GM19035 (cell line): ENCODE data around the gene FBP2.

Source experiments
- ATAC-seq: cut with Tn5 transposase; IDR thresholded peaks from one replicate; pipeline ENCODE4 v1.9.1; 2021; ENCODE audit not compliant: unreplicated experiment

Gene FBP2

DNA sequence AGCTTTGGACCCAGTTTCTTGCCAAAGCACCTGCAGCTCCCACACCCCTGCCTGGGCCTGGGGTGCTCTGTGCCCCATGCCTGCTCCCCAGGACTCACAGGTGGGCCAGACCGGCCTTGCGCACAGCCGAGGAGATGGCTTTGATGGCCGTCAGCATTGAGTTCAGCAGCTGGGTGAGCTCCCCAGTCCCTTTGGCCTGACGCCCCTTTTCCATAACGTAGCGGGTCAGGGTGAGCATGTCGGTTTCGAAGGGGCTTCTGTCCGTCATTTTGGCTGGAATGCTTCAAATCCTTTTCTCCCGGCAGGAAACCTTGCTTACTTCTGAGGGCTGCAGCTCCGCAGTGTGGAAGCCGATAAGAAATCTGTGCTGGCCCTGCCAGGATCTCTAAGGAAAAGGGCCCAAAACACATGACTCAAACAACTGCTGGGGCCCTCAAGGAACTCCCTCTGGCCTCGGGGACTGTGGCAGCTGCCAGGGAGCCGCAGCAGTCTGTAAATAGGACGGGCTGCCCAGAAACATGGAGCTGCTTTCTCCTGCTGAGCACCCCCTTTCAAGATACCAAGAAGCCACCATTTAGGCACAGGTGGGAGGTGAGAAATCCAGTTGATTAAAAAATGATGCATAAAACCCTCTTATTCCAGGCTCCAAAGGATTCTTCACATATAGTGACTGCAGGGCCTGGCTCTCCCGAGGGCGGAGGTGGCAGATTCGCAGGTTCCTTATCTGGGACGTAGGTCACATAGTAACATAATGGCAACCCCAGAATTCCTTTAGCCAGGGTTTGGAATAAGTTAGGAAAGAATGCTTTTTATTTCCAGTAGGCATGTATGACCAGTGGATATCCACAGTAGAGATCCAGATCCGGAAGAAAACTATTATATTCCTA, at the start of gene FBP2:
FBP2 (minus strand) TSS at position 366 of the 887 bp plus-strand sequence; CDS start at position 268, 98 bp downstream.
- ATAC-seq, result no peak

GRCh38 chr9:94643176-94643575, 49.6 kb upstream of the FBP2 start:
- ATAC-seq, result no peak

DNA sequence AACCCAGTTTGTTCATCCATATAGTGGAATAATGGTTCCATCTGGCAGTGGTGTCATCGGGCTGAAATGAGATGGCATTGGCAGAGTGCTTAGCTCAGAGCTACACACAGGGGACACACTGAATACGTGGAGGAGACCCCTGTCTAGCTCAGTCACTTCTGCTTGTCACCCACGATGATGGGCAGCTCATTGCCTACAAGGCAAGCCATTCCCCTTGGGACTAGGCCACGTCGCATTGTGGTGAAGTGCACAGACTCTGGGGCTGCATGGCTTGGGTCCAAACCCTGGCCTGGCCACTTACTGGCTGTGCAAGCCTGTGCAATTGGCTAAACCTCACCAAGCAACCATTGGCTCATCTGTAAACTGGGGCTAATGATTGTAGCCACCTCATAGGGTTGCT, 48.9 kb upstream of the FBP2 start:
- ATAC-seq, result no peak

DNA sequence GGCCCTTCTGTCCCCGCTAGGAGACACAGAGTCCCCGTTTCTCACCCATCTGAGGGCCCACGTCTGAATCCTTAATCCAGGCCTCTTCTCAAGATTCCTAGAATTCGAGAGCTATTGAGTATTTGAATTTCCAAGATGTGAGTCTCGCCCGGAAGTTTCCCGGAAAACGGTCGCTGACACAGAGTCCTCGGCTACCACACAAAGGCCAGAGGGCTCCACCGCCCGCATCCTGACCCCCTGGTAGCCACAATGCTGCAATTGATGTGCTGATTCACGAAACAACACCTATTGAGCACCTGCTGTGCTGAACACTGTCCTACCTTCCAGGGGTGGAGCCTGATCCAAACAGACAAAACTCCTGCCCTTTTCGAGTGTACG, 46.4 kb upstream of the FBP2 start:
- ATAC-seq, result no peak

- ATAC-seq, result no peak
Observed at GRCh38 chr9:94639061-94639998, 45.7 kb upstream of the FBP2 start, which contains the start of gene FBP1. TSS of gene FBP1 (minus strand) at chr9:94639518. CDS start at chr9:94639310, 208 bp downstream.

DNA sequence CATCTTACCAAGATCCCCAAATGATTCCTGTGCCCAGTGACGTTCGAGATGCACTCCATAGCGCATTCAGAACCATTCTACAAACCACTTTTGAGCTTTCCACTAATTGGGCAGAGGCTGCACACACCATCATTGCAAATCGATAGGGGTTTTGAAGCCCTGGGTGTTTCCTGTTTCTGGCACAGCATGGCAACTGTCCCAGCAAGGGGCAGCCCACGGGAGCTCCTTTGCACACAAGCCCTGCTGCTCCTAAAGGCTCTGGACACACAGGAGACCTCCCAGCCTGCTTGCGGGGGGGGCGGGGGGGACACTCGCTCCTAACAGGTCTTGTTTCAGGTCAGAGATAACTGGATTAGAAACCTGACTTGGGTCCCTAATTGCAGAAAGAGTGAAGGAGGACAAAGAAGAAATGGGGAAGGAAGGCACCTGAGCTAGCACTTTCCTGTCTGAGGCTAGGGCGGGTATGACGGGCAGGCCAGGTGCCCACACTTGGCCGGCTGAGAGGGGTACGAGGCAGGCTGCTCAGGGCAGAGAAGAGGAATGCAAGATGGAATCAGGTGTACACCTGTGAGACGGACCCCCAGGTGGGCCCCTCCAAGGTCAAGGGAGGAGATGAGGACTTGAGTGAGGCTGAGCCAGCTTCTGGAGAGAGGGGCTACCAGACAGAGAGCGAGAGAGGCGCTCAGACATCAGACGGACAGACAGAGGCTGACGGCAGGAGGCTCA, 44.9 kb upstream of the FBP2 start:
- ATAC-seq, result no peak

GRCh38 chr9:94632737-94633136, 39.1 kb upstream of the FBP2 start:
- ATAC-seq, result no peak

- ATAC-seq, result no peak
Observed at GRCh38 chr9:94631599-94631998, 38.0 kb upstream of the FBP2 start.

- ATAC-seq, result no peak
Observed at GRCh38 chr9:94630833-94631232, 37.2 kb upstream of the FBP2 start.

GRCh38 chr9:94630281-94630680, 36.7 kb upstream of the FBP2 start:
- no peak for ATAC-seq

DNA sequence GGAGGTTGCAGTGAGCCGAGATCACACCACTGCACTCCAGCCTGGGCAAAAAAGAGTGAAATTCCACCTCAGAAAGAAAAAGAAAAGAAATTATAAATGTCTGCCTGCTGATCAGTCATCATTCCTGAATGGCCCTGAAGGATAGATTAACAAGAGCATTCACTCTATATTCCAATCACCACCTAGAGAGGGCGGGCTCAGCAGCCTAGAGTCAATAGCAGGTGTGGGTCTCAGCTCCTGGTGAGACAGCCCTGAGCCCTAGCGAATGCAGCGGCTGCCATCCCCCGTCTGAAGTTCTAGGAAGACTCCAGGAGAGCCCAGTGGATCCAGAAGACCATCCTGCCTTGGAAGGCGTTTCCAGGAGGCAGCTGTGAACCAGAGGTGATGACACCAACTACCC, 33.7 kb upstream of the FBP2 start:
- ATAC-seq, result no peak

DNA sequence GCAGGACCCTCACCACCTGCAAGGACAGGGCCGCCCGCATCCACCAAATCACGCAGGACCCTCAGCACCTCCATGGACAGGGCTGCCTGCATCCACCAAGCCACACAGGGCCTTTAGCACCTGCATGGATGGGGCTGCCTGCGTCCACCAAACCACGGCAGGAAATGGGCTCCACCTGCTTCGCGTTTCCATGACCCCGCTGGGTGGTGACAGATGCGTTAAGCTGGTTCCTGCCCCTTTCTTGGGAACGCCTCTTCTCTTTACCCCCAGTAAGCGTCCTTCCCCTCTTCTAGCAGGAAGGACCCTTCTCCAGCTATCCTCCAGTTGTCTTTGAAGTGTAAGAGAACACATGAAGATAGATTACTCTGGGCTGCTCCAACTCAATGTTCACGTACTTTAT, 32.2 kb upstream of the FBP2 start:
- no peak for ATAC-seq

DNA sequence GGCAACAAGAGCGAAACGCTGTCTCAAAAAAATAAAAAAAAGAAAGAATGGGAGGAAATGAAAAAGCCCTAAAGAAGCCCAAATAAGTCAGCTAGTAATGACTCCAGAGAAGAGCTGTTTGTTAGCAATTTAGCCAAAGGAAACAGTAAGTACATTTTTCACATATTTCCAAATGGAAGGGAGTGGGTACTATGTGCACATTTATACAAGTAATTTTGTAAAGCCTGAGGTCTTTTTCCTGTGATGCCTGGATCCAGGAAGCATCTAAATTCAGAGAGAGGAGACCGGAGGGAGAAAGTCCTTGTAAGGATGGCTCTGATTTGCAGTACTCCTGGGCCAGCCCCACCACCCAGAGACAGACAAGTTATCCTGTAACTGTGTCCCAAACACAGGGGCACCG, 31.0 kb upstream of the FBP2 start:
- no peak for ATAC-seq

- ATAC-seq, result no peak
Observed at GRCh38 chr9:94623253-94623652, 29.6 kb upstream of the FBP2 start.

GRCh38 chr9:94622087-94622800, 28.6 kb upstream of the FBP2 start:
- no peak for ATAC-seq

DNA sequence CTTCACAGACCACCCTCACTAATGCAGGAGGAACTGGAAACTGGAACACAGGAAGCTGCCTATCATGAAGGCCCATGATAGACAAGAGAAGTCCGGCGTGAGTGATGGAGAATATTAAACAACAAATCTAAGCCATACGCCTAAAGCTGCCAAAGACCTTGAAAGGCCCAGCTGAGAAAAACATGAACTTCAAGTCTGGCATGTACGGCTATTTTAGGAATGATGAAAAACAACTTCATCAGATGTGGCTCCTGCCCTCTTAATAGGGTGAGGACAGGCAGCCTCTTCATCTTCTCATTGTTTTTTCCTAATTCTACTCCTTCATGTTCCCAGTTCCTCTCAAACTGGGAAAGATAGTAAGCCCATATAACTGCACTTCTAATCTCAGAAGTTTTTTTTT, 25.4 kb upstream of the FBP2 start:
- ATAC-seq, result no peak

DNA sequence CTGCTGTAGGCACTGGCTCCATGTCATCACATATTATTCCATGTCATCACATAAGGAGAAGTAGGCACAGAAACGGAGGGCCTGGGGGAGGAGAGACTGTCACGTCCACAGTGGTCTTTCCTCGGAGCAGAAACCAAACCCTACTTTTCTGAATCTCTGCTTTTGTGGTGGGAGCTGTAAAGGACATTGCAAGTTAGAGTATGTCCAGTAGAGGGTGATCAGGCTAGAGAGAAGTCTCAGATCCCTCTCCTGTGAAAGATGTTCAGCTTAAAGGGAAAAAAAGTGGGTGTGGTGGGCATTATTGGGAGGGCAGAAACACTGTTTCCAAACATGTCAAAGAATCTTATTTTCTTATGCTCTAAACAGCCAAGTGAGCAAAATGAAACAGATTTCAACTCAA, 19.4 kb upstream of the FBP2 start:
- no peak for ATAC-seq

DNA sequence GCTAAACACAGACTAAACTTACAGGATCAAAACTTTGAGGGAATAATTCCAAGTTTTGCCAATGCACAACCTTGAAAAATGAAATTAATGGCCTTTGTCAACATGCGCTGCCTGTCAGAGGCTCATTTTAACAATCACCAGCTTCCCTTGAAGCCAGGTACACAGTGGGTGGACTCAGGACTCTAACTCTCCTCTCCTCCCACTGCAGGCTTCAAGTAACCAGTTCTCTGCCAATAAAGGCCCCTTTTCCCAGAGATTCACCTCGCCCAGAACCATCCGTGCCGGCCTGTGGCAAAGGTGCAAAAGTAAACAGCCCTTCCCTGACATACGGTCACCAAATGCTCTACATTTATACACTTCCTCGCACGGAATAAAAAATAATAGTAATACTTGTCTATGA, 18.4 kb upstream of the FBP2 start:
- no peak for ATAC-seq

- no peak for ATAC-seq
Observed at GRCh38 chr9:94611638-94612068, 18.0 kb upstream of the FBP2 start.

- ATAC-seq, result no peak
Observed at GRCh38 chr9:94610181-94610606, 16.6 kb upstream of the FBP2 start.

GRCh38 chr9:94607423-94607691, 13.7 kb upstream of the FBP2 start:
- no peak for ATAC-seq
